WERI-Rb-1 (cell line): ENCODE data around the gene KCTD17.

Source experiments
- DNase-seq: peaks from one replicate; pipeline ENCODE4 v3.0.0-alpha.2; 2020
- H3K27ac ChIP-seq: fragments of 250-450 bp; sonication (Bioruptor Pico); 2 replicates; pipeline ENCODE4 v1.5.1; 2020; ENCODE audit warnings: mild to moderate bottlenecking, moderate library complexity
- H3K27me3 ChIP-seq: fragments of 250-450 bp; sonication (Bioruptor Pico); 2 replicates; pipeline ENCODE4 v1.5.1; 2021; ENCODE audit warnings: mild to moderate bottlenecking, low read depth, moderate library complexity; ENCODE audit not compliant: insufficient read depth, severe bottlenecking
- H3K36me3 ChIP-seq: fragments of 250-450 bp; sonication (Bioruptor Pico); 2 replicates; pipeline ENCODE4 v1.5.1; 2020; ENCODE audit warnings: mild to moderate bottlenecking, moderate library complexity
- H3K4me3 ChIP-seq: 2 replicates; pipeline ENCODE4 v1.5.1; 2011; ENCODE audit warnings: low read depth, mild to moderate bottlenecking, control low read depth, low read length
- H3K9me3 ChIP-seq: fragments of 250-450 bp; sonication (Bioruptor Pico); 2 replicates; pipeline ENCODE4 v1.5.1; 2021; ENCODE audit warnings: mild to moderate bottlenecking, moderate library complexity; ENCODE audit not compliant: severe bottlenecking
- TF ChIP-seq, protein P1 (sequence below): IDR thresholded peaks from 2 replicates; pipeline ENCODE4 v1.5.1; 2011; ENCODE audit warnings: low read depth, mild to moderate bottlenecking, control low read depth, inconsistent platforms, low read length

Gene KCTD17

DNA sequence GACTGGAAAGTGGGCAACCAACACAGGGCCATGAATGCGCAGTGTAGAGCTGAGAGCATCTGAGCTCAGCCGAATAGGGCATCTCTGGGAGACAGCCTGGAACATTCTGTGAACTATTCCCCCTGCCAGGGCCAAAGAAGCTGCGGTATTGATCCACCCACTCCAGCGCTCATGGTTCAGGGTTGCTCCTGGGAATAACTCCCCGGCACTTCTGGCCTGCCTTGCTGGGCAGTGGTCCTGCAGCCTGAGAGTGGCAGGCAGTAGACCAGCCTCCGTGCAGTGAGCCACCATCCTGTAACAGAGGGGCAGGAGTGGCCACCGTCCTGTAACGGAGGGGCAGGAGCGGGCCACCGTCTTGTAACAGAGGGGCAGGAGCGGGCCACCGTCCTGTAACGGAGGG, 45.8 kb downstream of the KCTD17 start:
- H3K4me3 ChIP-seq: no peak overlapping the region
- H3K27me3 ChIP-seq: no peaks in the 10 kb centered on the region
- H3K9me3 ChIP-seq: no peaks in the 10 kb centered on the region
- TF ChIP-seq, protein P1, sequence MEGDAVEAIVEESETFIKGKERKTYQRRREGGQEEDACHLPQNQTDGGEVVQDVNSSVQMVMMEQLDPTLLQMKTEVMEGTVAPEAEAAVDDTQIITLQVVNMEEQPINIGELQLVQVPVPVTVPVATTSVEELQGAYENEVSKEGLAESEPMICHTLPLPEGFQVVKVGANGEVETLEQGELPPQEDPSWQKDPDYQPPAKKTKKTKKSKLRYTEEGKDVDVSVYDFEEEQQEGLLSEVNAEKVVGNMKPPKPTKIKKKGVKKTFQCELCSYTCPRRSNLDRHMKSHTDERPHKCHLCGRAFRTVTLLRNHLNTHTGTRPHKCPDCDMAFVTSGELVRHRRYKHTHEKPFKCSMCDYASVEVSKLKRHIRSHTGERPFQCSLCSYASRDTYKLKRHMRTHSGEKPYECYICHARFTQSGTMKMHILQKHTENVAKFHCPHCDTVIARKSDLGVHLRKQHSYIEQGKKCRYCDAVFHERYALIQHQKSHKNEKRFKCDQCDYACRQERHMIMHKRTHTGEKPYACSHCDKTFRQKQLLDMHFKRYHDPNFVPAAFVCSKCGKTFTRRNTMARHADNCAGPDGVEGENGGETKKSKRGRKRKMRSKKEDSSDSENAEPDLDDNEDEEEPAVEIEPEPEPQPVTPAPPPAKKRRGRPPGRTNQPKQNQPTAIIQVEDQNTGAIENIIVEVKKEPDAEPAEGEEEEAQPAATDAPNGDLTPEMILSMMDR: no peak
- no peaks in the 10 kb centered on the region for H3K36me3 ChIP-seq
- no peak for DNase-seq
- H3K27ac ChIP-seq: no peak overlapping the region

- Histone ChIP-seq H3K4me3 (no peak overlapping the region), H3K27me3 (no peaks in the 10 kb centered on the region), H3K36me3 (no peaks in the 10 kb centered on the region), H3K9me3 (no peaks in the 10 kb centered on the region), H3K27ac (no peak overlapping the region)
- no peak for DNase-seq
- TF ChIP-seq, protein P1: 0 out of 2 replicates have a peak, but pooled peaks have one; percentile 16
Observed at GRCh38 chr22:37098976-37099591, 47.5 kb downstream of the KCTD17 start.

- DNase-seq: no peak
- no peaks in the 10 kb centered on the region for H3K27me3 ChIP-seq
- TF ChIP-seq, protein P1: no peak
- no peak overlapping the region for H3K4me3 ChIP-seq
- no peaks in the 10 kb centered on the region for H3K36me3 ChIP-seq
- no peaks in the 10 kb centered on the region for H3K9me3 ChIP-seq
- no peak overlapping the region for H3K27ac ChIP-seq
Observed at GRCh38 chr22:37100589-37101127, 49.1 kb downstream of the KCTD17 start.

DNA sequence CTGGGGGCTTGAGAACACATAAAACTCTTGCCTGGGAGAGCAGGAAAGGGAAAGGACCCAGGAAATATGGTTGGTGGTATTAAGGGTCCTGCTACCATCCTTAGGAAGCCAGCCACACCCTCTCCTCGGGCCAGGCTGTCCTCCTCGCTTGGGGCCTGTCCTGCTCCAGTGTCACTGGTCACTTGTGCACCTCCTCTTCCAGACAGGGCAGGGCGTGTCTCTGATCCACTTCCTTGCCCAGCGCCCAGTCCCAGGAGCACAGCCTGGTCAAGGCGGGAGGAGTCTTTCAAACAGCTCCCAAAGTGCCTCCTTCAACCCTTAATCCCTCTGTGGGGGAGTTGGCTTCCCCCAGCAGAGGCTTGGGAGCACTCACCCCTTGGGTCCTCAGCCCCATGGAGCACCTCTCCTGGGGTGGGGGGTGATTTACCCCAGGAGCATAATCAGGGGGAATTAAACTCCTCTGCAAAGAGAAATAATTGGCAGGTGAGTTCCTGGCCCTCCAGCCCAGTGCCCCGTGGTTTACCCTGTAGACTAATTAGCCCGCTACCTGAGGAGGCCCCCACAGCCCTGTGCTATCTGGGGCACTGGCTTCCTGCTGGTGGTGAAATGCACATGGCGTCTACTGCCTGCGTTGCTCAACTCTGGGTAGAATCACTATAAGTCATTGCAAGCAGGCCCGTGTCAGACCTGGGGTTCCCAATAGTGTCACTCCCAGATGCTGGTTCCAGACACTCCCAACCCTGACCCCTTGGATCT, 49.9 kb downstream of the KCTD17 start:
- H3K4me3 ChIP-seq: no peak overlapping the region
- DNase-seq: no peak
- no peaks in the 10 kb centered on the region for H3K27me3 ChIP-seq
- no peaks in the 10 kb centered on the region for H3K36me3 ChIP-seq
- H3K27ac ChIP-seq: no peak overlapping the region
- H3K9me3 ChIP-seq: no peaks in the 10 kb centered on the region
- TF ChIP-seq, protein P1: no peak

GRCh38 chr22:37103151-37103550, 51.6 kb downstream of the KCTD17 start:
- TF ChIP-seq, protein P1: no peak
- H3K27me3 ChIP-seq: no peaks in the 10 kb centered on the region
- no peaks in the 10 kb centered on the region for H3K36me3 ChIP-seq
- no peak overlapping the region for H3K4me3 ChIP-seq
- H3K9me3 ChIP-seq: no peaks in the 10 kb centered on the region
- no peak overlapping the region for H3K27ac ChIP-seq
- no peak for DNase-seq
